GM18508 (cell line): ENCODE measurements around the gene DIP2C.
"Not testable (repeated sequence)": the region's sequence is repeated elsewhere in the genome, so short reads cannot be mapped to it uniquely, and the experiment has no call there.

Source experiments
- ATAC-seq: cut with Tn5 transposase; IDR thresholded peaks from one replicate; pipeline ENCODE4 v1.9.1; 2021; ENCODE audit warnings: moderate number of reproducible peaks; ENCODE audit not compliant: insufficient read depth, unreplicated experiment

Gene DIP2C

GRCh38 chr10:662686-663465, 26.6 kb downstream of the DIP2C start:
- ATAC-seq, result no peak

GRCh38 chr10:662223-662605, 27.3 kb downstream of the DIP2C start:
- ATAC-seq, result no peak

GRCh38 chr10:661597-662222, 27.8 kb downstream of the DIP2C start:
- no peak for ATAC-seq

GRCh38 chr10:660970-661596, 28.4 kb downstream of the DIP2C start:
- ATAC-seq, result no peak

- no peak for ATAC-seq
Observed at GRCh38 chr10:660413-660969, 29.0 kb downstream of the DIP2C start.

- no peak for ATAC-seq
Observed at GRCh38 chr10:659688-660141, 29.8 kb downstream of the DIP2C start.

GRCh38 chr10:657816-658350, 31.6 kb downstream of the DIP2C start:
- ATAC-seq, result not testable (repeated sequence)

- ATAC-seq, result no peak
Observed at GRCh38 chr10:656883-657282, 32.6 kb downstream of the DIP2C start.

GRCh38 chr10:655184-655583, 34.3 kb downstream of the DIP2C start:
- no peak for ATAC-seq

GRCh38 chr10:654647-654996, 34.8 kb downstream of the DIP2C start:
- ATAC-seq, result no peak

GRCh38 chr10:653991-654646, 35.3 kb downstream of the DIP2C start:
- no peak for ATAC-seq

GRCh38 chr10:652832-653459, 36.5 kb downstream of the DIP2C start:
- ATAC-seq, result not testable (repeated sequence)

- ATAC-seq, result no peak
Observed at GRCh38 chr10:652233-652632, 37.2 kb downstream of the DIP2C start.

GRCh38 chr10:651692-652091, 37.8 kb downstream of the DIP2C start:
- no peak for ATAC-seq

- ATAC-seq, result no peak
Observed at GRCh38 chr10:650886-651615, 38.4 kb downstream of the DIP2C start.

GRCh38 chr10:650441-650851, 39.0 kb downstream of the DIP2C start:
- ATAC-seq, result no peak

GRCh38 chr10:649798-650440, 39.5 kb downstream of the DIP2C start:
- no peak for ATAC-seq

- ATAC-seq, result no peak
Observed at GRCh38 chr10:649445-649797, 40.0 kb downstream of the DIP2C start.

- not testable (repeated sequence) for ATAC-seq
Observed at GRCh38 chr10:647019-647418, 42.4 kb downstream of the DIP2C start.
